ENCODE data around the gene ABCA12.
"Not testable (repeated sequence)": the region's sequence is repeated elsewhere in the genome, so short reads cannot be mapped to it uniquely, and the experiment has no call there.

ABCA12 gene

GRCh38 chr2:215138479-215138878 is at the start of gene ABCA12:
TSS of gene ABCA12 (minus strand) at chr2:215138626. CDS start at chr2:215138208, 418 bp downstream.
- no peak for DNase-seq

GRCh38 chr2:215188078-215188477 is 49.7 kb upstream of the ABCA12 start:
- no peak for DNase-seq

DNA sequence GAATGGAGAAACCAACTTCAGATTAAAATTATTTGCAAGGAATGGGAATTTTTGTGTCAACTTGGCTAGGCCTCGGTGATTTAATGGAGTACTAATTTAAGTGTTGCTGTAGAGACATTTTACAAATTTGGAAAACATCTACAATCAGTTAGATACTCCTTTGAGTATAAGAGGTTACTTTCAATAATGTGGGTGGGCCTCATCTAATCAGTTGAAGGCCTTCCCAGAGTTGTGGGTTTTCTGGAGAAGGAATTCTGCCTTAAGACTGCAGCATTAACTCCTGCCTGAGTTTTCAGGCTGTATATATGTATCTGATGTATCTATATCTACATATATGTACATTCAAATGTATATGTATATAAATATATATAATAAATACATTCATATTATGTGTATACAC is 47.6 kb upstream of the ABCA12 start:
- no peak for DNase-seq

DNA sequence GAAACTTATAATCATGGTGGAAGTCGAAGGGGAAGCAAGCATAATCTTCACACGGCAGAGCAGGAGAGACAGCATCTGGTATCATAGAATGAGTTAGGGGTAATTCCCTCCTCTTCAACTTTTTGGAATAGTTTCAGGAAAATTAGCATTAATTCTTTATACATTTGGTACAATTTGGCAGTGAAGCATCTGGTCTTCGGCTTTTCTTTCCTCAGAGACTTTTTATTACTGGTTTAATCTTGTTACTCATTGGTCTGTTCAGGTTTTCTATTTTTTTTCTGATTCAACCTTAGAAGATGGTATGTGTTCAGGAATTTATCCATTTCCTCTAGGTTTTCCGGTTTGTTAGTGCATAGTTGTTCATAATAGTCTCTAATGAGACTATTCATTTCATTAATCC is 39.7 kb upstream of the ABCA12 start:
- DNase-seq: no peak

- no peak for DNase-seq
Observed at GRCh38 chr2:215171796-215172195, 33.4 kb upstream of the ABCA12 start.

GRCh38 chr2:215171151-215171550 is 32.7 kb upstream of the ABCA12 start:
- DNase-seq: no peak

- not testable (repeated sequence) for DNase-seq
Observed at GRCh38 chr2:215166505-215166904, 28.1 kb upstream of the ABCA12 start.

- not testable (repeated sequence) for DNase-seq
Observed at GRCh38 chr2:215163319-215163718, 24.9 kb upstream of the ABCA12 start.

DNA sequence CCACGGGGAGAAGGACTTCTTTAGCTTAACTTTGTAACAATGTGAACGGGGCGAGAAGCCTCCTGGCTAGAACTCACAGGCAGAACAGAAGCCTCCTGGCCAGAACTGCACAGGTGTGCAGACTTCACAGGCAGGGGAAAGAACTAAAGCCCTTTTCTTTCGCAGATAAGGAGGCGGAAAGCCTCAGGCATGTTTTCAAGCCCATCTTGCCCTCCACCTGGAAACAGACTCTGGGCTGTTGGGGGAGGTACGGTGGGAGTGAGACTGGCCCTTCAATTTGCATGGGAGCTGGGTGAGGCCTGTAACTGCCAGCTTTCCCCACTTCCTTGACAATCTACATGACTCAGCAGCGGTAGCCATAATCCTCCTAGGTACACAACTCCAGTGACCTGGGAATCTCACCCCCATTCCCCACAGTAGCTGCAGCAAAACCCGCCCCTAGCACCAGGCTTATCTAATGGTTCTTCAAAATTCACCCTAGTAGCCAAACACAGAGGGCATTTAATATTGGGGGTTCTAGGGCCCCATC is 22.9 kb upstream of the ABCA12 start:
- no peak for DNase-seq

- DNase-seq: no peak
Observed at GRCh38 chr2:215160081-215160480, 21.7 kb upstream of the ABCA12 start.

DNA sequence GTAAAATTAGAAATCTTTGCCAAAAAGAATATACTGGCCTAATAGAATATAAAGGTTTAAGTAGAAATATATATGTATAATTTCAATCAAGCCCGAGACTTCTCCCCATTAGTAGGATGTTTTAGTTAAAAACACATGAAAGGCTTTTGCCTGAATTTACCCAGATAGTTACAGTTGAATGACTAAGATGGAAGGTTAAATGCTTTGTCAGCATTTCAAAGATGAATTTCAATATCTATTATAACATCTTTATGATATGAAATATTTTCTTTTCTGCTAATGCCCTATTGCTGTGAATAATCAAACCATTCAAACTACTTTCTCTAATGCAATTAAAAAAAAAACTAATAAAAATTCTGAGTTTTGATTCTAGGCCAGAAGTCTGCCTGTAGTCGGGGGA is 18.0 kb upstream of the ABCA12 start:
- DNase-seq: no peak

GRCh38 chr2:215149894-215150293 is 11.5 kb upstream of the ABCA12 start:
- no peak for DNase-seq

DNA sequence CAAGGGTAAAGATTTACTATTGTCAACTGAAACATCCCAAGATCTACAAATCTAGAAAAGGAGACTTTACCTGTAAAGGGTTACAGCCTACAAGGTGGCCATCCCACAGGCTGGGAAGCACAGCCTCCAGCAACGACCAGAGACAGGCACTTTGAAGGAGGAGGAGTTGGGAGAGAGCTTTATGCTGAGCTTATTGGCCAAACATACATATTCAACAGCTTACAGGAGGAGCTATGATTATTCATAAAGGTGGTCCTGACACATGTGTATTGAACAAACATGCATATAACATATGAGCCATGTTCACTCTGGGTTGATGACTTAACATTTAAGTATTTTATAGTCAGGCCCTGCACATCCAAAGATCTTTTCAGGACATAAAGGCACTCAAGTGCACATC is 11.1 kb upstream of the ABCA12 start:
- DNase-seq: no peak

- no peak for DNase-seq
Observed at GRCh38 chr2:215149060-215149459, 10.6 kb upstream of the ABCA12 start.

- no peak for DNase-seq
Observed at GRCh38 chr2:215145611-215146010, 7.2 kb upstream of the ABCA12 start.

GRCh38 chr2:215144106-215144875 is 5.9 kb upstream of the ABCA12 start:
- no peak for DNase-seq

DNA sequence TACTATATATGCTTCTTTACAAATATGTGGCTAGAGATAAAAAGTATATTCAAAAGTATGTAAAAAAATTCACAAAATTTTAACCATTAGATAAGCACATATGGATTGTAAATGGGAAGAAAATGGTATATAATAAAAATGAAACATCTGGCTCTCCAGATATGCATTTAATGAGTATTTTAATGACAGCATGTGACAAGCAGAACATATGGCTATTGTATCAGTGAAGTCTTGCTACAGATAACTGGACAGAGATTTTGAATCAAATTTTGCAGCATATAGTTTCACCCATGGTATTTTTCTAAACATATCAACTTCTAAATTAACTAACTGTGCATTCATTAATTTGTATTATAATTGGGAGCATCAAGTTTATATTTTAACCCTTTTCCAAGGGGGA is 5.0 kb upstream of the ABCA12 start:
- no peak for DNase-seq

- DNase-seq: no peak
Observed at GRCh38 chr2:215141706-215142105, 3.3 kb upstream of the ABCA12 start.

- DNase-seq: no peak
Observed at GRCh38 chr2:215140166-215140707, 1.8 kb upstream of the ABCA12 start.

- DNase-seq: no peak
Observed at GRCh38 chr2:215137741-215138340, 585 bp downstream of the ABCA12 start.

DNA sequence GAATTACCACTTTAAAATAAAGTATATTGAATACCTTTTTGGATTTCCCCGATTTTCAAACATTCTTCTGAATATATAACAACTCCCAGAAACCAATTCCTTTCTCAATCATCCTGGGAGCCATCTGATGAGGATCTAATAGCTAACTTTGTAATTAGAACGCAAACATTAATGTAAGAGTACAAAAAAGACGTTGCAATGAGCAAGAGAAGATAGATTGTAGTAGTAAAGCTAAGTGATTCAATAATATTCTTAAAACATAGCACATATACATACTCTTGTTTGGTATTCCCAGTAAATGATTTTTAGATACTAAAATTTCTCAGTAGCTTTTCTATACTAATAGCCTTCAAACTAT is 1.1 kb downstream of the ABCA12 start:
- no peak for DNase-seq

- no peak for DNase-seq
Observed at GRCh38 chr2:215136669-215137328, 1.6 kb downstream of the ABCA12 start.

DNA sequence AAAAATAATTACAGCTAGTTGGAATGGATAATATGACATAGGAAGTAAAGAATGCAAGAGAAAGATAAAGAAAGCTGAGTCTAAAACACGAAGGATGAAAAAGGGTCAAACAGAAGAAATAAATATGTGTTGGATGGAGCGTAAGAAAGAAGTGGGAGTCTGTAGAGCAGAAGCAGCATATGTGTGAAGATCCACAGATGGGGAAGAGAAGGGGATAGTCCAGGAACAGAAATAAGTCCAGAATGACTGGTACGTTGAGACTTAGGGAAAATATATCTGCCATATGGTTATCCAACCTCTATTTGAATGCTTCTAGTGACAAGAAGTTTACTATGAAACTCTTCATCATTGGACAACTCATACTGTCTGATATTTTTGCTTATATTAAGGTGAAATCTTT is 18.0 kb downstream of the ABCA12 start:
- no peak for DNase-seq

GRCh38 chr2:215119847-215120246 is 18.6 kb downstream of the ABCA12 start:
- no peak for DNase-seq
